ENCODE data around the gene CCNH. TPM values are rescaled to one million over a fixed set of nuclear protein-coding genes. Genes with fewer than 3 reads are reported as not detected.

Gene CCNH
- 49.4 and 70.7 TPM in 2 replicates for total RNA-seq

GRCh38 chr5:87412630-87413342 is at the start of gene CCNH:
Gene CCNH, minus strand, starts transcription at chr5:87412930. Its CDS starts 136 bp downstream, at chr5:87412794.

Other genes starting within 250 kb of the CCNH start
- 21.3 and 27.5 TPM in 2 replicates for gene RASA1, start 145.0 kb downstream of the CCNH start, total RNA-seq